Retinal pigment epithelial cell (primary cell): Measurements from ENCODE around the gene SLC45A1.

Source experiments
- DNase-seq: peaks from one replicate; pipeline ENCODE4 v3.0.0-alpha.2; 2010; ENCODE audit warnings: low read depth
- H3K4me3 ChIP-seq: 2 replicates; pipeline ENCODE4 v1.5.1; 2011; ENCODE audit warnings: mild to moderate bottlenecking, low read length, control low read depth, moderate library complexity
- TF ChIP-seq, protein P1 (sequence below): conservative IDR thresholded peaks from 2 replicates; pipeline ENCODE4 v1.5.1; 2011; ENCODE audit warnings: low read depth, low read length, control low read depth, inconsistent platforms

The SLC45A1 gene

GRCh38 chr1:8337776-8338525 is 20.0 kb downstream of the SLC45A1 start:
- no peak overlapping the region for H3K4me3 ChIP-seq
- DNase-seq, result no peak
- TF ChIP-seq, protein P1, sequence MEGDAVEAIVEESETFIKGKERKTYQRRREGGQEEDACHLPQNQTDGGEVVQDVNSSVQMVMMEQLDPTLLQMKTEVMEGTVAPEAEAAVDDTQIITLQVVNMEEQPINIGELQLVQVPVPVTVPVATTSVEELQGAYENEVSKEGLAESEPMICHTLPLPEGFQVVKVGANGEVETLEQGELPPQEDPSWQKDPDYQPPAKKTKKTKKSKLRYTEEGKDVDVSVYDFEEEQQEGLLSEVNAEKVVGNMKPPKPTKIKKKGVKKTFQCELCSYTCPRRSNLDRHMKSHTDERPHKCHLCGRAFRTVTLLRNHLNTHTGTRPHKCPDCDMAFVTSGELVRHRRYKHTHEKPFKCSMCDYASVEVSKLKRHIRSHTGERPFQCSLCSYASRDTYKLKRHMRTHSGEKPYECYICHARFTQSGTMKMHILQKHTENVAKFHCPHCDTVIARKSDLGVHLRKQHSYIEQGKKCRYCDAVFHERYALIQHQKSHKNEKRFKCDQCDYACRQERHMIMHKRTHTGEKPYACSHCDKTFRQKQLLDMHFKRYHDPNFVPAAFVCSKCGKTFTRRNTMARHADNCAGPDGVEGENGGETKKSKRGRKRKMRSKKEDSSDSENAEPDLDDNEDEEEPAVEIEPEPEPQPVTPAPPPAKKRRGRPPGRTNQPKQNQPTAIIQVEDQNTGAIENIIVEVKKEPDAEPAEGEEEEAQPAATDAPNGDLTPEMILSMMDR, result no peak

GRCh38 chr1:8338526-8339202 is 20.8 kb downstream of the SLC45A1 start:
- no peak overlapping the region for H3K4me3 ChIP-seq
- TF ChIP-seq, protein P1, result no peak
- no peak for DNase-seq

DNA sequence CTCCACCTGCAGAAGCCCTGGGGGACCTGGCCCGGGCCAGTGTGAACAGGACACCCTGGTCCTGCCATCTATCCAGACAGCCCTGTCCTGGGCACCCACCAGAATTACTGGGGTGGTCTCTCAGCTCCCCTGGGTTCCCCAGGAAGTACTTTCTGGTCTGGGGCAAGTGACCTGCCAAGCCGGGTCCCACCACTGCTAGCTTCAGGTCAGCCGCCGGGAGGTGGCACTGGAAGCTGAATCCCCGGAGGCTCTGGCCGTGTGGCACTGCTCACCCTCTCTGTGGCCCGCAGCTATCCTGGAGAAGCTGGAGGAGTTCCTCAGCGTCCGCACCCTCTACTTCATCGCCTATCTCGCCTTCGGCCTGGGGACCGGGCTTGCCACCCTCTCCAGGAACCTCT is 21.3 kb downstream of the SLC45A1 start:
- TF ChIP-seq, protein P1, result no peak
- DNase-seq, result no peak
- H3K4me3 ChIP-seq, result no peak overlapping the region

- TF ChIP-seq, protein P1, result no peak
- H3K4me3 ChIP-seq, result no peak overlapping the region
- no peak for DNase-seq
Measured at GRCh38 chr1:8340448-8340847, 22.5 kb downstream of the SLC45A1 start.

DNA sequence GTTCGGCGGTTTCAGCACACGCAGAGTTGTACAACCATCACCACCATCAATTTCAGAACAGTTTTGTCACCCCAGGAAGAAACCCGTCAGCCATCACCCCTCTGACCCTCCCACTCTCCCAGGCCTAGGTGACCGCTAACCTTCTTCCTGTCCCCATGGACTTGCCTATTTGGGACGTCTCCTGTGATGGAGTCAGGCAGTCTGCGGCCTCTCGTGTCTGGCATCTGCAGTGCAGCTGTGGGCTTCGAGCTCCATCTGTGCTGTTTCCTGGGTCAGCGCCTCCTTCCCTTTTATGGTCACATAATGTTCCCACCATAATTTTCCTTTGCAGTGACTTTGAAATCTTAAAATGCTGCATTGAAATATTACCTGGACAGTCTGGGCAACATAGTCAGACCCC is 24.4 kb downstream of the SLC45A1 start:
- no peak overlapping the region for H3K4me3 ChIP-seq
- no peak for DNase-seq
- TF ChIP-seq, protein P1, result no peak

DNA sequence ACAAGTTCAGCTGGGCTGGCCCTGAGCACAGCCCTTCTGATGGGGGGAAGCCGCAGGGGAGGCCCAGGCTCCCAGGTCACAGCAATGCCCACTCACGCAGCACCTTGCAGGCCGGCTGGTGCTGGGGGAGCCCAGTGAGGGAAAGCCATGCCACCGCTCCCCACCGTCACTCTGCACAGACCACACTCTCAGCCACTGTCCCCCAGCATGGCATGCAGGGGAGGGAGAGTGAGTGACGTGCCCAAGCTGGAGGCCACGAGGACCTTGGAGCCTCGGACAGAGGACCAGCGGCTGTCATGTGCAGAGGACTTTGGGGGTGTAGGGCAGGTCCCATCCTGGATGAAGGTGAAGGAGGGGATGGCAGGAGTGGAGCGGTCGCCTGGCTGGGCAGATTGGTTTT is 25.1 kb downstream of the SLC45A1 start:
- no peak overlapping the region for H3K4me3 ChIP-seq
- TF ChIP-seq, protein P1, result no peak
- DNase-seq, result no peak
